Measurements from ENCODE around the gene CHST10.

DNA sequence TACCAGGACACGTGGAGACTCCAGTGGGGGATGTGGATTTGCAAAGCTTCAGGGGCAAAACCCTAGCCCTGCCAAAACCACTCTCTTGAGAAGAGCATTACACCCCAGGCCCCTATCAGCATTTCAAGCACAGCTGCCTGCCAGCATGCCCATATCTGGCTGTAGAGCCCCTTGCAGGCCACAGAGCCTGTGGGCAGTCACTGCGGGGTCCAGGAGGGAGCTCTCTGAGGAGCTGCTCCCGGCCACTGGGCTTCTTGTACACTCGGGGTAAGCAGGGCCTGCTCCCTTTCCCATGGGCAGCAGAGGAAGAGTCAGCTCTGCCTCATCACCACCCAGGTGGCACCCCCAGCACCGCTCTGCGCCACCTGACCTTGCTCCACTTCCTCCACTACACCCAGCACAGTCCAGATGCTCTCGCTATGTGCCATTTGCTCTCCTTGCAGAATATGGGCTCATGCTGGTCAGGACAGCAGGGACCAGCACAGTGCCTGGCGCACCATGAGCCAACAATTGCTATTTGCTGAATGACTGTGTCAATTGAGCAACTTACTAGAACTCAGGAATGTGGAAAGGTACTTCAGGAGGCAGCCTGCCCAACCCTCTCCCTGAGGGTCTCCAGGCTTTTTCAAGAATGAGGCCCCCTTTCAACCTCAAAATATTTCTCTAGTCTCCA is 7.4 kb downstream of the CHST10 start:
- TF ChIP-seq CTCF (IDR thresholded peaks at IDR 0.05) = no peak
- TF ChIP-seq POLR2A (IDR thresholded peaks at IDR 0.05) = no peak
